ENCODE data around the gene ZNF248. TPM values are rescaled to one million over a fixed set of nuclear protein-coding genes. Genes with fewer than 3 reads are reported as not detected.

Gene ZNF248
- total RNA-seq, 1 donor from 2014 or later: 0.75 TPM

GRCh38 chr10:37896436-37896835, 39.0 kb upstream of the ZNF248 start:
- H3K27me3 Mint-ChIP-seq (ENCODE audit: low read depth, unreplicated experiment): no peaks in the 10 kb centered on the region
- no peak overlapping the region for H3K4me3 ChIP-seq (ENCODE audit: insufficient read depth, low read depth, low read length)
- DNase-seq (ENCODE audit: low read depth): no peak
- no peak overlapping the region for H3K4me3 Mint-ChIP-seq (ENCODE audit: unreplicated experiment)
- no peak overlapping the region for H3K9ac ChIP-seq (ENCODE audit: low read length)
- no peaks in the 10 kb centered on the region for H3K36me3 ChIP-seq (ENCODE audit: insufficient read depth, low read length)
- no peak overlapping the region for H3K27ac Mint-ChIP-seq (ENCODE audit: unreplicated experiment)
- H2AFZ ChIP-seq (ENCODE audit: low read depth, low read length): no peak overlapping the region
- TF ChIP-seq EZH2 (IDR thresholded peaks at IDR 0.05; ENCODE audit: insufficient read depth, low read length): no peak
- H3K79me2 ChIP-seq (ENCODE audit: insufficient read depth, low read length): no peaks in the 10 kb centered on the region
- no peaks in the 10 kb centered on the region for H3K27me3 ChIP-seq (ENCODE audit: insufficient read depth, low read length)
- FAIRE-seq: no peak
- H3K4me1 Mint-ChIP-seq (ENCODE audit: low read depth, unreplicated experiment): no peaks in the 10 kb centered on the region
- no peak overlapping the region for H3K27ac ChIP-seq (ENCODE audit: low read depth, low read length)
- H3K4me1 ChIP-seq (ENCODE audit: insufficient read depth, low read length): no peaks in the 10 kb centered on the region
- peaks cover 17% of the 10 kb centered on the region for H3K9me3 ChIP-seq (ENCODE audit: insufficient read depth, low read depth, low read length)
- H3K36me3 Mint-ChIP-seq (ENCODE audit: low read depth, unreplicated experiment): no peaks in the 10 kb centered on the region
- no peak overlapping the region for H3K4me2 ChIP-seq (ENCODE audit: low read length)
- H3K9me3 Mint-ChIP-seq (ENCODE audit: unreplicated experiment): peaks cover 29% of the 10 kb centered on the region
- no peaks in the 10 kb centered on the region for H4K20me1 ChIP-seq (ENCODE audit: insufficient read depth, low read length)

GRCh38 chr10:37895674-37896073, 38.3 kb upstream of the ZNF248 start:
- no peak for DNase-seq (ENCODE audit: low read depth)
- H4K20me1 ChIP-seq (ENCODE audit: insufficient read depth, low read length): no peaks in the 10 kb centered on the region
- no peak for FAIRE-seq
- no peaks in the 10 kb centered on the region for H3K4me1 ChIP-seq (ENCODE audit: insufficient read depth, low read length)
- H3K27me3 ChIP-seq (ENCODE audit: insufficient read depth, low read length): no peaks in the 10 kb centered on the region
- Mint-ChIP-seq H3K9me3 (ENCODE audit: unreplicated experiment) (peaks cover 29% of the 10 kb centered on the region), H3K27ac (ENCODE audit: unreplicated experiment) (no peak overlapping the region), H3K4me1 (ENCODE audit: low read depth, unreplicated experiment) (no peaks in the 10 kb centered on the region), H3K36me3 (ENCODE audit: low read depth, unreplicated experiment) (no peaks in the 10 kb centered on the region), H3K4me3 (ENCODE audit: unreplicated experiment) (no peak overlapping the region), H3K27me3 (ENCODE audit: low read depth, unreplicated experiment) (no peaks in the 10 kb centered on the region)
- H3K36me3 ChIP-seq (ENCODE audit: insufficient read depth, low read length): no peaks in the 10 kb centered on the region
- H3K9ac ChIP-seq (ENCODE audit: low read length): no peak overlapping the region
- no peak overlapping the region for H3K4me2 ChIP-seq (ENCODE audit: low read length)
- TF ChIP-seq, protein P1, sequence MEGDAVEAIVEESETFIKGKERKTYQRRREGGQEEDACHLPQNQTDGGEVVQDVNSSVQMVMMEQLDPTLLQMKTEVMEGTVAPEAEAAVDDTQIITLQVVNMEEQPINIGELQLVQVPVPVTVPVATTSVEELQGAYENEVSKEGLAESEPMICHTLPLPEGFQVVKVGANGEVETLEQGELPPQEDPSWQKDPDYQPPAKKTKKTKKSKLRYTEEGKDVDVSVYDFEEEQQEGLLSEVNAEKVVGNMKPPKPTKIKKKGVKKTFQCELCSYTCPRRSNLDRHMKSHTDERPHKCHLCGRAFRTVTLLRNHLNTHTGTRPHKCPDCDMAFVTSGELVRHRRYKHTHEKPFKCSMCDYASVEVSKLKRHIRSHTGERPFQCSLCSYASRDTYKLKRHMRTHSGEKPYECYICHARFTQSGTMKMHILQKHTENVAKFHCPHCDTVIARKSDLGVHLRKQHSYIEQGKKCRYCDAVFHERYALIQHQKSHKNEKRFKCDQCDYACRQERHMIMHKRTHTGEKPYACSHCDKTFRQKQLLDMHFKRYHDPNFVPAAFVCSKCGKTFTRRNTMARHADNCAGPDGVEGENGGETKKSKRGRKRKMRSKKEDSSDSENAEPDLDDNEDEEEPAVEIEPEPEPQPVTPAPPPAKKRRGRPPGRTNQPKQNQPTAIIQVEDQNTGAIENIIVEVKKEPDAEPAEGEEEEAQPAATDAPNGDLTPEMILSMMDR (IDR thresholded peaks at IDR 0.05; ENCODE audit: insufficient read depth, low read depth, low read length): no peak
- no peak for TF ChIP-seq EZH2 (IDR thresholded peaks at IDR 0.05; ENCODE audit: insufficient read depth, low read length)
- no peak overlapping the region for H3K27ac ChIP-seq (ENCODE audit: low read depth, low read length)
- H3K9me3 ChIP-seq (ENCODE audit: insufficient read depth, low read depth, low read length): peaks cover 22% of the 10 kb centered on the region
- no peak overlapping the region for H3K4me3 ChIP-seq (ENCODE audit: insufficient read depth, low read depth, low read length)
- H2AFZ ChIP-seq (ENCODE audit: low read depth, low read length): no peak overlapping the region
- no peaks in the 10 kb centered on the region for H3K79me2 ChIP-seq (ENCODE audit: insufficient read depth, low read length)

GRCh38 chr10:37885850-37886249, 28.4 kb upstream of the ZNF248 start:
- Histone ChIP-seq H3K4me1 (ENCODE audit: insufficient read depth, low read length) (no peaks in the 10 kb centered on the region), H3K27me3 (ENCODE audit: insufficient read depth, low read length) (no peaks in the 10 kb centered on the region), H4K20me1 (ENCODE audit: insufficient read depth, low read length) (no peaks in the 10 kb centered on the region), H3K27ac (ENCODE audit: low read depth, low read length) (no peak overlapping the region), H3K36me3 (ENCODE audit: insufficient read depth, low read length) (no peaks in the 10 kb centered on the region), H3K9me3 (ENCODE audit: insufficient read depth, low read depth, low read length) (peaks cover 6% of the 10 kb centered on the region), H3K4me3 (ENCODE audit: insufficient read depth, low read depth, low read length) (no peak overlapping the region), H3K79me2 (ENCODE audit: insufficient read depth, low read length) (no peaks in the 10 kb centered on the region), H2AFZ (ENCODE audit: low read depth, low read length) (no peak overlapping the region), H3K9ac (ENCODE audit: low read length) (no peak overlapping the region), H3K4me2 (ENCODE audit: low read length) (no peak overlapping the region)
- Mint-ChIP-seq H3K4me1 (ENCODE audit: low read depth, unreplicated experiment) (no peaks in the 10 kb centered on the region), H3K36me3 (ENCODE audit: low read depth, unreplicated experiment) (no peaks in the 10 kb centered on the region), H3K4me3 (ENCODE audit: unreplicated experiment) (no peak overlapping the region), H3K27ac (ENCODE audit: unreplicated experiment) (no peak overlapping the region), H3K9me3 (ENCODE audit: unreplicated experiment) (peaks cover 13% of the 10 kb centered on the region), H3K27me3 (ENCODE audit: low read depth, unreplicated experiment) (no peaks in the 10 kb centered on the region)
- TF ChIP-seq, protein P1 (IDR thresholded peaks at IDR 0.05; ENCODE audit: insufficient read depth, low read depth, low read length): no peak
- TF ChIP-seq EZH2 (IDR thresholded peaks at IDR 0.05; ENCODE audit: insufficient read depth, low read length): no peak
- DNase-seq (ENCODE audit: low read depth) (no peak), FAIRE-seq (no peak)

Measured in astrocyte (in vitro differentiated cells and primary cell).